IPS-NIHi7 (cell line): ENCODE results near the gene CABS1.

Experiments used
- DNase-seq: peaks from one replicate; pipeline ENCODE4 v3.0.0; 2012; ENCODE audit warnings: mixed read lengths; ENCODE audit errors: extremely low spot score

The CABS1 gene

GRCh38 chr4:70334681-70335080 lies at the start of gene CABS1:
Gene CABS1, plus strand, starts transcription at chr4:70334981. Its CDS starts 59 bp downstream, at chr4:70335040.
- DNase-seq = no peak

- DNase-seq = no peak
Observed at GRCh38 chr4:70288651-70289050, 46.1 kb upstream of the CABS1 start.

- DNase-seq = no peak
Observed at GRCh38 chr4:70291341-70291740, 43.4 kb upstream of the CABS1 start.

GRCh38 chr4:70297576-70297975 lies 37.2 kb upstream of the CABS1 start:
- no peak for DNase-seq

- DNase-seq = no peak
Observed at GRCh38 chr4:70298051-70298450, 36.7 kb upstream of the CABS1 start.

- DNase-seq = no peak
Observed at GRCh38 chr4:70299643-70300042, 35.1 kb upstream of the CABS1 start.

GRCh38 chr4:70300215-70300614 lies 34.6 kb upstream of the CABS1 start:
- no peak for DNase-seq

GRCh38 chr4:70303090-70303489 lies 31.7 kb upstream of the CABS1 start:
- no peak for DNase-seq

- DNase-seq = no peak
Observed at GRCh38 chr4:70305601-70306000, 29.2 kb upstream of the CABS1 start.

GRCh38 chr4:70306076-70306475 lies 28.7 kb upstream of the CABS1 start:
- DNase-seq = no peak

- DNase-seq = no peak
Observed at GRCh38 chr4:70313736-70314135, 21.0 kb upstream of the CABS1 start.

- no peak for DNase-seq
Observed at GRCh38 chr4:70315928-70316327, 18.9 kb upstream of the CABS1 start.

GRCh38 chr4:70326052-70326451 lies 8.7 kb upstream of the CABS1 start:
- no peak for DNase-seq

- DNase-seq = no peak
Observed at GRCh38 chr4:70336043-70336442, 1.3 kb downstream of the CABS1 start.

- no peak for DNase-seq
Observed at GRCh38 chr4:70337886-70338420, 3.2 kb downstream of the CABS1 start.

- no peak for DNase-seq
Observed at GRCh38 chr4:70356185-70356584, 21.4 kb downstream of the CABS1 start.

GRCh38 chr4:70359115-70359661 lies 24.4 kb downstream of the CABS1 start:
- DNase-seq = no peak

GRCh38 chr4:70360460-70360859 lies 25.7 kb downstream of the CABS1 start, which contains the start of gene SMR3A:
Gene SMR3A, plus strand, starts transcription at chr4:70360760. Its CDS starts 1,356 bp downstream, at chr4:70362116.
- no peak for DNase-seq

GRCh38 chr4:70364002-70364401 lies 29.2 kb downstream of the CABS1 start:
- DNase-seq = no peak

GRCh38 chr4:70365479-70365878 lies 30.7 kb downstream of the CABS1 start:
- DNase-seq = no peak

GRCh38 chr4:70367813-70368212 lies 33.0 kb downstream of the CABS1 start:
- DNase-seq = no peak

GRCh38 chr4:70371987-70372386 lies 37.2 kb downstream of the CABS1 start:
- DNase-seq = no peak

- DNase-seq = no peak
Observed at GRCh38 chr4:70372760-70373159, 38.0 kb downstream of the CABS1 start.

- DNase-seq = no peak
Observed at GRCh38 chr4:70380578-70380977, 45.8 kb downstream of the CABS1 start.
